Measurements from ENCODE around the gene SNX1. TPM values are rescaled to one million over a fixed set of nuclear protein-coding genes. Genes with fewer than 3 reads are reported as not detected.

The SNX1 gene
- polyA plus RNA-seq, 2 of the 4 experiments (the other 2 are of a cell fraction), result 86.7 to 89.4 TPM

- Histone ChIP-seq H3K9me3 (no peaks in the 10 kb centered on the region), H3K4me1 (no peaks in the 10 kb centered on the region), H3K27ac (no peak overlapping the region), H3K4me2 (no peak overlapping the region), H3K4me3 (no peak overlapping the region)
- no peak for FAIRE-seq
- ChIA-PET CTCF (interaction anchor here (2.6 to 7.0 kb wide), 2 partner anchors 9 to 10 kb away, joined by 9 to 65 read pairs; partner anchors contain the start of gene SNX22), POLR2A (no interaction called here)
- WGBS (ENCODE audit: missing lambda C conversion rate), result 87% methylated on average over 6 of the region's 6 CpGs
- ATAC-seq, result no peak
- DNase-seq (ENCODE audit: low read depth in 1 of 2, low spot score in 1 of 2), result no peak
- no peak for TF ChIP-seq BCL3 (IDR thresholded peaks at IDR 0.05)
- no peak for TF ChIP-seq MAZ (IDR thresholded peaks at IDR 0.05; ENCODE audit: borderline replicate concordance, low read depth, low read length)
- no peak for TF ChIP-seq CTCF (IDR thresholded peaks at IDR 0.05)
- TF ChIP-seq ESRRA (IDR thresholded peaks at IDR 0.05; ENCODE audit: borderline replicate concordance, low read length), result no peak
- TF ChIP-seq CBX2 (IDR thresholded peaks at IDR 0.05; ENCODE audit: borderline replicate concordance, low read depth), result no peak
- TF ChIP-seq MAFK (IDR thresholded peaks at IDR 0.05; ENCODE audit: partially characterized antibody), result no peak
- no peak for TF ChIP-seq HEYL (CRISPR knock-in tag; IDR thresholded peaks at IDR 0.05)
- no peak for TF ChIP-seq EHMT2 (IDR thresholded peaks at IDR 0.05; ENCODE audit: low read depth)
- no peak for TF ChIP-seq RARB (CRISPR knock-in tag; IDR thresholded peaks at IDR 0.05)
- TF ChIP-seq RNF2 (IDR thresholded peaks at IDR 0.05; ENCODE audit: borderline replicate concordance, low read depth), result no peak
- TF ChIP-seq PHF8 (IDR thresholded peaks at IDR 0.05; ENCODE audit: borderline replicate concordance, low read depth), result no peak
- TF ChIP-seq SMC3 (IDR thresholded peaks at IDR 0.05), result no peak
- no peak for TF ChIP-seq ZNF302 (CRISPR knock-in tag; IDR thresholded peaks at IDR 0.05)
- no peak for TF ChIP-seq ZFP36 (IDR thresholded peaks at IDR 0.05; ENCODE audit: borderline replicate concordance, partially characterized antibody)
- no peak for TF ChIP-seq MAX (IDR thresholded peaks at IDR 0.05)
- no peak for TF ChIP-seq MYC (IDR thresholded peaks at IDR 0.05; ENCODE audit: borderline replicate concordance, low read length)
- no peak for TF ChIP-seq HOXB13 (CRISPR knock-in tag; IDR thresholded peaks at IDR 0.05; ENCODE audit: low read depth)
- TF ChIP-seq NFE2L2 (conservative IDR thresholded peaks at IDR 0.05; ENCODE audit: low read length), result no peak
- TF ChIP-seq EP300 (IDR thresholded peaks at IDR 0.05), result no peak
- TF ChIP-seq NR3C1 (IDR thresholded peaks at IDR 0.05), result no peak
Measured at GRCh38 chr15:64143276-64143675, 47.5 kb downstream of the SNX1 start.

GRCh38 chr15:64144192-64144564 lies 48.4 kb downstream of the SNX1 start:
- no peaks in the 10 kb centered on the region for H3K9me3 ChIP-seq
- ATAC-seq, result no peak
- 81% methylated on average over 8 of the region's 8 CpGs for WGBS (ENCODE audit: missing lambda C conversion rate)
- H3K4me1 ChIP-seq, result no peaks in the 10 kb centered on the region
- no peak overlapping the region for H3K4me2 ChIP-seq
- no peak overlapping the region for H3K27ac ChIP-seq
- POLR2A ChIA-PET, result interaction anchor here (2.4 kb wide), 1 partner anchor 9 kb away, joined by 9 read pairs; no protein-coding TSS in a partner anchor
- no peak for FAIRE-seq
- no peak for DNase-seq (ENCODE audit: low read depth in 1 of 2, low spot score in 1 of 2)
- CTCF ChIA-PET, result interaction anchor here (1.6 to 7.0 kb wide), 3 partner anchors 9 to 392 kb away, joined by 4 to 65 read pairs (median 9); partner anchors contain the start of gene SNX22
- H3K4me3 ChIP-seq, result no peak overlapping the region
- no peak for TF ChIP-seq HMGXB4 (CRISPR knock-in tag; IDR thresholded peaks at IDR 0.05; ENCODE audit: borderline replicate concordance)
- no peak for TF ChIP-seq ELK1 (IDR thresholded peaks at IDR 0.05; ENCODE audit: low read depth, low read length)
- no peak for TF ChIP-seq HOXA7 (CRISPR knock-in tag; IDR thresholded peaks at IDR 0.05)
- TF ChIP-seq RFX5 (IDR thresholded peaks at IDR 0.05), result no peak
- TF ChIP-seq FOSL2 (IDR thresholded peaks at IDR 0.05), result no peak
- TF ChIP-seq FOSL2 (CRISPR knock-in tag; IDR thresholded peaks at IDR 0.05), result no peak
- no peak for TF ChIP-seq MYC (IDR thresholded peaks at IDR 0.05; ENCODE audit: borderline replicate concordance, low read length)
- no peak for TF ChIP-seq MAZ (IDR thresholded peaks at IDR 0.05; ENCODE audit: borderline replicate concordance, low read depth, low read length)
- TF ChIP-seq CHD2 (IDR thresholded peaks at IDR 0.05; ENCODE audit: low read length, partially characterized antibody), result no peak
- TF ChIP-seq NR3C1 (IDR thresholded peaks at IDR 0.05), result no peak
- TF ChIP-seq PBX3 (IDR thresholded peaks at IDR 0.05), result no peak
- TF ChIP-seq E2F6 (IDR thresholded peaks at IDR 0.05; ENCODE audit: borderline replicate concordance, low read depth), result no peak

Measured in A549 (cell line).